CD4-positive, alpha-beta memory T cell (primary cell): ENCODE data around the gene TPI1. TPM values are rescaled to one million over a fixed set of nuclear protein-coding genes. Genes with fewer than 3 reads are reported as not detected.

Source experiments
- CTCF ChIA-PET: fragments of 350-600 bp; sonication (Branson Sonifier 250); formaldehyde crosslinking; loops from one replicate; lab custom pipeline; 2021; ENCODE audit warnings: inconsistent platforms; ENCODE audit not compliant: partially characterized antibody; lab: Charles Lee
- POLR2A ChIA-PET: fragments of 350-600 bp; sonication (Branson Sonifier 250); formaldehyde crosslinking; loops from one replicate; lab custom pipeline; 2021; ENCODE audit not compliant: partially characterized antibody; lab: Charles Lee
- DNase-seq, 5 donors: peaks; one replicate each; pipeline versions ENCODE4 v3.0.0 to v3.0.0-alpha.2; 2020 to 2022; ENCODE audit warnings: mixed read lengths in 1 of 5
- H3K27ac ChIP-seq: one replicate; pipeline ENCODE4 v1.7.0; 2013; ENCODE audit warnings: low read depth, low read length
- H3K27me3 ChIP-seq: 2 replicates; pipeline ENCODE4 v1.7.0; 2013; ENCODE audit warnings: mild to moderate bottlenecking, low read length, moderate library complexity; ENCODE audit not compliant: insufficient read depth
- H3K36me3 ChIP-seq: 2 replicates; pipeline ENCODE4 v1.7.0; 2013; ENCODE audit warnings: mild to moderate bottlenecking, low read length, moderate library complexity; ENCODE audit not compliant: insufficient read depth
- H3K4me1 ChIP-seq: 2 replicates; pipeline ENCODE4 v1.7.0; 2013; ENCODE audit warnings: mild to moderate bottlenecking, low read length, moderate library complexity; ENCODE audit not compliant: insufficient read depth
- H3K4me3 ChIP-seq, 2 donors: one replicate each; pipeline ENCODE4 v1.7.0; 2013; ENCODE audit warnings: low read length in 2 of 2, mild to moderate bottlenecking in 1 of 2
- H3K9me3 ChIP-seq, 2 donors: one replicate each; pipeline ENCODE4 v1.7.0; 2013; ENCODE audit warnings: low read length in 2 of 2, control low read depth in 1 of 2; ENCODE audit not compliant: control insufficient read depth in 1 of 2
- H3K27ac Mint-ChIP-seq, 7 donors: one replicate each; pipeline ENCODE4 v1.8.0; 2020 to 2021; ENCODE audit warnings: mixed read lengths in 7 of 7, mild to moderate bottlenecking in 6 of 7, inconsistent platforms in 3 of 7, moderate library complexity in 3 of 7
- H3K27me3 Mint-ChIP-seq, 2 donors: one replicate each; pipeline ENCODE4 v1.8.0; 2020 to 2021; ENCODE audit warnings: mixed read lengths in 2 of 2
- H3K36me3 Mint-ChIP-seq, 2 donors: one replicate each; pipeline ENCODE4 v1.8.0; 2020 to 2021; ENCODE audit warnings: mixed read lengths in 2 of 2, inconsistent platforms in 1 of 2, mild to moderate bottlenecking in 1 of 2
- H3K4me1 Mint-ChIP-seq, 4 donors: one replicate each; pipeline ENCODE4 v1.8.0; 2020 to 2021; ENCODE audit warnings: mixed read lengths in 4 of 4, mild to moderate bottlenecking in 1 of 4
- H3K4me3 Mint-ChIP-seq, 8 donors: one replicate each; pipeline ENCODE4 v1.8.0; 2020 to 2021; ENCODE audit warnings: mixed read lengths in 8 of 8, mild to moderate bottlenecking in 7 of 8, moderate library complexity in 6 of 8, inconsistent platforms in 3 of 8
- H3K9me3 Mint-ChIP-seq, 8 donors: one replicate each; pipeline ENCODE4 v1.8.0; 2020 to 2021; ENCODE audit warnings: mixed read lengths in 8 of 8, mild to moderate bottlenecking in 5 of 8, inconsistent platforms in 3 of 8, moderate library complexity in 1 of 8
- intact Hi-C: fragments of 100-400 bp; cut with micrococcal nuclease; formaldehyde crosslinking; loops from one replicate; pipeline ENCODE4 v1.15.1; 2023
- polyA plus RNA-seq, 2 donors: library from polyadenylated mRNA; unstranded; fragments of 300-500 nt; fragmentation: Illumina TruSeq; gene quantifications; one replicate each; pipeline ENCODE4 v1.2.3, GENCODE V29; 2021
- total RNA-seq, 2 experiments: library from RNA; stranded (reverse); gene quantifications; one replicate each; pipeline ENCODE4 v1.2.3, GENCODE V29; 2021

The TPI1 gene
- total and polyA plus RNA-seq, 4 experiments from 2014 or later: 155 to 777 (median 368) TPM

DNA sequence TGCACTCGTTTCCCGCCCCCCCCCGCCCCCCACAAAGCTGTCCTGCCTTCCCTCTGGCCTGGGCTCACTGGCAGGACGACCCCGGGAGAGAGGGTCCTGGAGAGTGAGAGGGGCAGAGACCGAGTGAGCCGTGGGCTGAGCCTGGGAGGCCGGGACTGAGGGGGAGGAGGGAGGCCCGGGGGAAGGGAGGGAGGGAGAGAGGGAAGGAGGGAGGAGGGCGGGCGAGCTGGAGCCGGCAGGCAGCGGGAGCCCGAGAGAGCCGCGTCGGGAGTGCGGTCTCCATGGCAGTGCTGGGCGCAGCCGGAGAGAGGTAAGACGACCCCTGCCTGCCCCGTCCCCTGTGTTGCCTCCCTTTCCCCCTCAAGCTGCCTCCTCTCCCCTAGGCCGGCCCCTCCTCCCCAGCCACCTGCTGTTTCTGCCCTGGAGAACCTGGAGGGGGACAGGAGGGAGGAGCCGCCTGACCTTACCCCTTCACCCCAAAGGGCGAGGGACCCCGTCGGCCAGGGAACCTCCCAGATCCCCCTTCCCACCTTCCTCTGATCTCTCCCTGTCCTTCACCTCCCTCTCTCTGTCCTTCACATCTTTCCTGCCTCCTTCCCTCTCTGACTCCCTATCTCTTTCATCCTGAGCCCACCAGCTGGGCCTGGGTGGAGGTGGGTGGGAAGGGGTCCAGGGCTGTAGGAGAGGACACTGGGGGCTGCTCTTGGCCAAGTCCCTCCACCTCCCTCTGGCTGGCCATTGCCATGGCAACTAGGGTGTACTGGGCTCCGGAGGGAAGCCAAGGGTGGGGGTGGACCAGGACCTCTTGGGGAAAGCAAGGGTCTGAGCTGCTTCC lies 45.5 kb upstream of the TPI1 start, which contains the start of gene GPR162:
Gene GPR162 (plus strand): TSS at position 231 of the 835 bp plus-strand sequence. CDS start 2,078 bp downstream, outside the sequence.
- Mint-ChIP-seq H3K4me1 (peaks cover 16 to 41% (median 20%) of the 10 kb centered on the region in 4 donors), H3K4me3 (peak within 1 kb of the TSS; percentile 43 to 87 (median 66)), H3K27me3 (peaks cover 3 to 14% of the 10 kb centered on the region in 2 donors), H3K9me3 (no peaks in the 10 kb centered on the region), H3K27ac (peak within 1 kb of the TSS in 6 of 7 donors; percentile 49 to 86 (median 72)), H3K36me3 (peaks cover 25 to 29% of the 10 kb centered on the region in 2 donors)
- no peak for DNase-seq
- peaks cover 21% of the 10 kb centered on the region for H3K4me1 ChIP-seq
- CTCF ChIA-PET: interaction anchor here (1.3 to 18.9 kb wide), 6 partner anchors 10 to 66 kb away, joined by 5 to 303 read pairs (median 38); partner anchors contain the start of genes CD4, LAG3, MLF2 and PTMS
- intact Hi-C loops: loop anchor here (10.0 kb wide), 1 partner anchor 257 kb away; the partner anchor contains the start of gene NOP2
- H3K27ac ChIP-seq: no peak within 1 kb of the TSS
- H3K27me3 ChIP-seq: no peaks in the 10 kb centered on the region
- H3K36me3 ChIP-seq: peaks cover 33% of the 10 kb centered on the region
- POLR2A ChIA-PET: interaction anchor here (0.9 to 6.5 kb wide), 12 partner anchors 12 to 132 kb away, joined by 3 to 48 read pairs (median 4); partner anchors contain the start of genes CD4, COPS7A, MLF2 and ZNF384
- H3K4me3 ChIP-seq: no peak within 1 kb of the TSS
- H3K9me3 ChIP-seq: no peaks in the 10 kb centered on the region

DNA sequence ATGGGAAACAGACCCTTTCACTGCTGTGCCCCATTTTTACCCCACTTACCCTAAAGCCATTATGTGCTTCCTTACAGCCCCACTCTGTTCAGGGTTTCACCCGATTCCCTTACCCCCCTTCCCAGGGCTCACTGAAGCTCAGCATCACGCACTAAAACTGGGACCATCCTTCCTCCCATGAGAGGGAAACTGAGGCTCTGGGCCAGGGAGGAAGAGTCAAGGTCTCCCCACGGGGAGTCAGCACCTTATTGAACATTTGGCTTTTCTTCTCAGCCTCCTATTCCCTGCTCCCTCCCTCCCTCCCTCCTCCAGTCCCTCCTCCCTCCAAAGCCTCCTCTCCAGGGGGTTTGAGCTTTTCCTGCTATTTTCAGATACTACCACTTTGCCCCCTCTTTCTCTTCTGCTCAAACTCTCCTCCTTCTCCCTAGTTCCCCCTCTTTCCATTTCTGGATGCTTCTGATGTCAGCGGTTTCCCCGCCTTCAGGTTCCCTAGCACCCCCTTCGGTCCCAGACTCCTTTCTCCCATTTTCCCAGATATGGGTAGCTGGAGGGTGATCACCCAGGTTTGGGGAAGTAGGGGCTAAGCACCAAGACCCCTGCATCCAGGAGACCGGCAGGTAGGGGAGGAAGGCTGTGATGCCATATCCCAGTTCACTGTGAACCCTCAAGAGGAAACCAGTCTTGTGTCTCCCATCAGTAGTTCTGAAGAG lies 44.8 kb upstream of the TPI1 start:
- Histone ChIP-seq H3K9me3 (no peaks in the 10 kb centered on the region), H3K4me3 (no peak overlapping the region), H3K4me1 (peaks cover 27% of the 10 kb centered on the region), H3K27me3 (peaks cover 3% of the 10 kb centered on the region), H3K36me3 (peaks cover 26% of the 10 kb centered on the region), H3K27ac (no peak overlapping the region)
- Mint-ChIP-seq H3K27ac (peak overlapping the region in 1 of 7 donors; percentile 17), H3K36me3 (peaks cover 19 to 24% of the 10 kb centered on the region in 2 donors), H3K4me1 (peaks cover 19 to 47% (median 24%) of the 10 kb centered on the region in 4 donors), H3K9me3 (no peaks in the 10 kb centered on the region), H3K4me3 (peak overlapping the region in 3 of 8 donors; percentile 17 to 64 (median 29)), H3K27me3 (peaks cover 5 to 18% of the 10 kb centered on the region in 2 donors)
- intact Hi-C loops: loop anchor here (10.0 kb wide), 1 partner anchor 258 kb away; the partner anchor contains the start of gene NOP2
- POLR2A ChIA-PET: interaction anchor here (1.3 to 6.5 kb wide), 6 partner anchors 12 to 99 kb away, joined by 4 to 48 read pairs (median 12); partner anchors contain the start of genes CD4, COPS7A and MLF2
- CTCF ChIA-PET: interaction anchor here (1.7 to 18.9 kb wide), 5 partner anchors 11 to 67 kb away, joined by 9 to 303 read pairs (median 56); partner anchors contain the start of genes CD4, LAG3, MLF2 and PTMS
- no peak for DNase-seq

DNA sequence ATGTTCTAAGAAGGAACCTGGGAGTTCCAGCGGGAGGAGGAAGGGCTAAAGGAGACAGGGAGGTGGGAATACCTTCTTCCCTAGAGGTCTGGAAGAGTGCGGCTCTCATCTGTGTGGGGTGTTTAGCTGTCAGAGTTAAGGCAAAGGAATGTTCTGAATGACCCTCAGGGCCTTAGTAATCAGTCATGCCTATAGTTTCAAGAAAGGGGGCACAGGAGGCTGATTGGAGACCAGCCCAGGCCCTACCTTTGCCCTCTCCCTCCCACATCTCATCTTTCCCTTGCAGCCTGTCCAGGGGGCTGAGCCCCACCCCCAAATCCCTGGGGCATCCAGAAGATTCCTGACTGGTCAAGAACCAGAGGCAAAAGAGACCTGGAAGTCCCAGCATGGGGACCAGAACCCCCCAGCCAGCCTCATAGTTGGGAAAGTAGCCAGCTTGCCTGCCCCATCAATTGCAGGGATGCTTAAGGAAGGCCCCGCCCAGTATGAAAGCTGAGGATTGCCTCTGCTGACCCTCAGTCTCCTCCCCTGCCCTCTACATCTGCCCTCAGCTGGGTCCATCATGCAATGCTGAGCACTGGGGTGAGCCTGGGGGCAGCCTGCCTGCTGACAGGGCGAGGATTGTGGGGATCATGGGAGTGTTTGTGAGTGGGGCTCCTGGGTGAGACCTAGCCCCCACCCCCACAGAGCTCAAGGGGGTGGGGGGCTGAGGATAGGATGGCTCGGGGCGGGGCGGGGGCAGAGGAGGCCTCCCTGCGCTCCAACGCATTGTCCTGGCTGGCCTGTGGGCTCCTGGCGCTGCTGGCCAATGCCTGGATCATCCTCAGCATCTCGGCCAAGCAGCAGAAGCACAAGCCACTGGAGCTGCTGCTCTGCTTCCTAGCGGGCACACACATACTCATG lies 43.9 kb upstream of the TPI1 start:
- Histone ChIP-seq H3K4me1 (peaks cover 32% of the 10 kb centered on the region), H3K27me3 (peaks cover 3% of the 10 kb centered on the region), H3K27ac (no peak overlapping the region), H3K4me3 (no peak overlapping the region), H3K9me3 (no peaks in the 10 kb centered on the region), H3K36me3 (peaks cover 17% of the 10 kb centered on the region)
- peaks cover 18 to 53% (median 27%) of the 10 kb centered on the region in 4 donors for H3K4me1 Mint-ChIP-seq
- intact Hi-C loops: loop anchor here (2.0 to 10.0 kb wide), 3 partner anchors 31 to 259 kb away; partner anchors contain the start of genes ING4 and NOP2
- DNase-seq: no peak
- peak overlapping the region in 1 of 7 donors; percentile 17 for H3K27ac Mint-ChIP-seq
- peaks cover 11 to 17% of the 10 kb centered on the region in 2 donors for H3K36me3 Mint-ChIP-seq
- ChIA-PET POLR2A (interaction anchor here (0.6 to 6.5 kb wide), 7 partner anchors 11 to 100 kb away, joined by 3 to 48 read pairs (median 7); partner anchors contain the start of genes COPS7A and MLF2), CTCF (interaction anchor here (1.5 to 18.9 kb wide), 7 partner anchors 11 to 155 kb away, joined by 3 to 303 read pairs (median 21); partner anchors contain the start of genes CD4, LAG3, MLF2 and PTMS)
- no peak overlapping the region for H3K4me3 Mint-ChIP-seq
- peaks cover 6 to 20% of the 10 kb centered on the region in 2 donors for H3K27me3 Mint-ChIP-seq
- H3K9me3 Mint-ChIP-seq: no peaks in the 10 kb centered on the region

DNA sequence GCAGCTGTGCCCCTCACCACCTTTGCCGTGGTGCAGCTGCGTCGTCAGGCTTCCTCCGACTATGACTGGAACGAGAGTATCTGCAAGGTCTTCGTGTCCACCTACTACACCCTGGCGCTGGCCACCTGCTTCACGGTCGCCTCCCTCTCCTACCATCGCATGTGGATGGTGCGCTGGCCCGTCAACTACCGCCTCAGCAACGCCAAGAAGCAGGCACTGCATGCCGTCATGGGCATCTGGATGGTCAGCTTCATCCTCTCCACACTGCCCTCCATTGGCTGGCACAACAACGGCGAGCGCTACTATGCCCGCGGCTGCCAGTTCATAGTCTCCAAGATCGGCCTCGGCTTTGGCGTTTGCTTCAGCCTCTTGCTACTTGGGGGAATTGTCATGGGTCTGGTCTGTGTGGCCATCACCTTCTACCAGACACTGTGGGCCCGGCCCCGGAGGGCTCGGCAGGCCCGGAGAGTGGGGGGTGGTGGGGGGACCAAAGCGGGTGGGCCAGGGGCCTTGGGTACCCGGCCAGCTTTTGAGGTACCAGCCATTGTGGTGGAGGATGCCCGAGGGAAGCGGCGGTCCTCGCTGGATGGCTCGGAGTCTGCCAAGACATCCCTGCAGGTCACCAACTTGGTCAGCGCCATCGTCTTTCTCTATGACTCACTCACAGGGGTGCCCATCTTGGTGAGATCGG lies 43.1 kb upstream of the TPI1 start:
- no peak overlapping the region for H3K4me3 Mint-ChIP-seq
- no peaks in the 10 kb centered on the region for H3K9me3 ChIP-seq
- H3K4me3 ChIP-seq: no peak overlapping the region
- H3K36me3 Mint-ChIP-seq: peaks cover 7 to 11% of the 10 kb centered on the region in 2 donors
- peaks cover 6 to 24% of the 10 kb centered on the region in 2 donors for H3K27me3 Mint-ChIP-seq
- DNase-seq: no peak
- H3K4me1 ChIP-seq: peaks cover 34% of the 10 kb centered on the region
- H3K27ac ChIP-seq: no peak overlapping the region
- ChIA-PET POLR2A (interaction anchor here (0.6 to 6.5 kb wide), 7 partner anchors 10 to 100 kb away, joined by 3 to 48 read pairs (median 5); partner anchors contain the start of genes COPS7A and MLF2), CTCF (interaction anchor here (1.0 to 18.9 kb wide), 14 partner anchors 10 to 260 kb away, joined by 3 to 303 read pairs (median 6); partner anchors contain the start of genes CD4, GNB3, LAG3 and MLF2)
- H3K27me3 ChIP-seq: peaks cover 3% of the 10 kb centered on the region
- peaks cover 11% of the 10 kb centered on the region for H3K36me3 ChIP-seq
- H3K27ac Mint-ChIP-seq: no peak overlapping the region
- peaks cover 18 to 59% (median 29%) of the 10 kb centered on the region in 4 donors for H3K4me1 Mint-ChIP-seq
- intact Hi-C loops: loop anchor here (2.0 to 10.0 kb wide), 3 partner anchors 31 to 259 kb away; partner anchors contain the start of genes ING4 and NOP2
- no peaks in the 10 kb centered on the region for H3K9me3 Mint-ChIP-seq

DNA sequence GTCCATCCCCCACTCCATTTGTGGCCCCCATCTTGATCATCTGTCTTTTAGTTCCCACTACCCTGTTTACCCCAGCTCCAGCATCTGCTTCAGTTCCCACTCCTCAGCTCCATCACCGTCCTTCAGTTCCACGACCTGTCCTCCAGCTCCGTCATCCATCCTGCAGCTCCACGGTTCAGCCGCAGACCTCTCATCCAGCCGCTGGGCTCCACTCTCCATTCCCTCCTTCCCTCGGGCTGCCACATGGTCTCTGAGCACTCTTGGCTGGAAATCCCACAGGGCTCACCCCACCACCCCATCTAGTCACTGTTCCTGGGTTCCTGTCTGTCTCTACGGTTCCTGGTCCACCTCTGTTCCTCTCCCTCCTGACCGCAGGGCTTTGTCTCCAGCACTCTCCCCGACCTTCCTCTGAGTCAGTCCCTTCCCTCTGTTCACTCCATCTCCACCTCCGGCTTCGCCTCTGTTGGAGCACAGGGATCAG lies 42.4 kb upstream of the TPI1 start:
- Mint-ChIP-seq H3K4me1 (peaks cover 18 to 63% (median 30%) of the 10 kb centered on the region in 4 donors), H3K27ac (no peak overlapping the region), H3K27me3 (peaks cover 6 to 24% of the 10 kb centered on the region in 2 donors), H3K36me3 (peaks cover under 1 to 4% of the 10 kb centered on the region in 2 donors), H3K9me3 (no peaks in the 10 kb centered on the region), H3K4me3 (peak overlapping the region in 1 of 8 donors; percentile 6)
- intact Hi-C loops: loop anchor here (1.0 to 10.0 kb wide), 9 partner anchors 10 to 260 kb away; partner anchors contain the start of genes ING4, MLF2, NOP2 and ZNF384
- CTCF ChIA-PET: interaction anchor here (1.0 to 18.9 kb wide), 17 partner anchors 9 to 261 kb away, joined by 3 to 303 read pairs (median 6); partner anchors contain the start of genes CD4, GNB3, LAG3 and MLF2
- Histone ChIP-seq H3K27ac (no peak overlapping the region), H3K27me3 (peaks cover 10% of the 10 kb centered on the region), H3K4me1 (peaks cover 41% of the 10 kb centered on the region), H3K4me3 (no peak overlapping the region), H3K36me3 (peaks cover 4% of the 10 kb centered on the region), H3K9me3 (no peaks in the 10 kb centered on the region)
- DNase-seq: peak in 1 of 5 donors; percentile 7
- POLR2A ChIA-PET: interaction anchor here (0.5 to 6.5 kb wide), 9 partner anchors 23 to 101 kb away, joined by 3 to 48 read pairs (median 4); partner anchors contain the start of genes CD4, COPS7A, MLF2 and PTMS
